HG03066 (cell line): Measurements from ENCODE around the gene SLC1A3.

Source experiments
- ATAC-seq: cut with Tn5 transposase; IDR thresholded peaks from one replicate; pipeline ENCODE4 v1.9.1; 2021; ENCODE audit warnings: low read depth; ENCODE audit not compliant: unreplicated experiment

SLC1A3 gene

DNA sequence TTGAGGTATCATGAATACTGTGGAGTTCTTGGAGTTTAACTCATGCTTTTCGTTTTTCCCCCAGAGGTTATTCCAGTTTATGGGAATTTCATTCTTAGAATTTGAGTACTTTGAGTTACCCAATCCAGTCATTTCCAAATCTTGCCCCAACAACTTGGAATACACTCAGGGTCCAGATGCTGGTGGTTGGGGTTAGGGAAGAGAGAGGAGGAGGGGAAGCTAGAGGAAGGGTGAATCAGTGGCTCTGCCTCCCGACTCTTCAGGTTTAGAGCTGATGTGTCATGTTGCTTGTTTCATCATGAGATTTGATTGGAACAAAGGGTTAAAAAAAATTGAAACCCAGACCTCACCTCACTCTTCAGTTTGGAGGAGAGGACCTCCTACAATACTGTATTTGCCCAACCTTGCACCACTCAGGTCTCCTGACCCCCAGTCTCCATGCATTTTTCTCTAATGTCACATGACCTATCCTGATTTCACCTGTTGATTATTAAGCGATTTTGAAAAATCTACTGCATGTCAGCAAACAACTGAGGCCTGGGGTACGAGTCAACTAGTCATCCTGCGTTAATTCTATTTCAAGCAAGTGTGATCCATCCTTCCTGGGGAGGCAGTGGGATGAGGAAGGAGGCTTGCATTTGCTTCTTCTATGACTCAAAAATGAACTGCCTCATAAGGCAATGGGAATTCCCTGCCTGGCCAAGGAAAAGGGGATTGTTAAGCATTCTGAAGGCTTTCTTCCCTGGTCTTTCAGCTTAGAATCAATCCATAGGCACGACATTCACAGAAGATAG, 6.2 kb upstream of the SLC1A3 start:
- no peak for ATAC-seq

DNA sequence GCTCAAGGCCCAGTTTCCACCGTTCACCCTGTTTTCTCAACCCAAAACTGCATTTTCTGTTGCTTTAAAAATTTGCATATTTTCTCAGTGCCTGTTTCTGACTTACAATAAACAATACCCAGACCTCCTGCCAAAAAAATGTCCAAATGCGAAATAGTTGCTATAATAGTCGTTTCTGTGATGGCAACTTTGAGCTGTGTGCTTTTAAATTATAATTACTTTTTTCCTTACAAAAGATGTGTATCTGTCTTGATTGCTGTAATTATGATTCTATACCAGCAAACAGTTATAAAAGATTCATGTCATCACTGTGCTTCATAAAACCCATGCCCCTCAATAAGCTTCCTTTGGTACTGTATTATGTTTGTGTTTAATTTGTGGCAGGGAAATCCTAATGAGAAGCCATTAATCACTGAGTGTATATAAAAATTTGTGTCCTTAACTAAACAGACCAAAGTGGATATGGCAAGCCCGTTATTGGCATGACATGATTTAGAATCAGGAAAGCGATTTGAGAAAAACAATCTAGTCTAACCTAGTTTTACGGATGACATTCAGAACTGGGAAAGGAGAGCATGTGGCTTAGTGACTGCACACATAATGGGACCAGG, 5.4 kb upstream of the SLC1A3 start:
- no peak for ATAC-seq

DNA sequence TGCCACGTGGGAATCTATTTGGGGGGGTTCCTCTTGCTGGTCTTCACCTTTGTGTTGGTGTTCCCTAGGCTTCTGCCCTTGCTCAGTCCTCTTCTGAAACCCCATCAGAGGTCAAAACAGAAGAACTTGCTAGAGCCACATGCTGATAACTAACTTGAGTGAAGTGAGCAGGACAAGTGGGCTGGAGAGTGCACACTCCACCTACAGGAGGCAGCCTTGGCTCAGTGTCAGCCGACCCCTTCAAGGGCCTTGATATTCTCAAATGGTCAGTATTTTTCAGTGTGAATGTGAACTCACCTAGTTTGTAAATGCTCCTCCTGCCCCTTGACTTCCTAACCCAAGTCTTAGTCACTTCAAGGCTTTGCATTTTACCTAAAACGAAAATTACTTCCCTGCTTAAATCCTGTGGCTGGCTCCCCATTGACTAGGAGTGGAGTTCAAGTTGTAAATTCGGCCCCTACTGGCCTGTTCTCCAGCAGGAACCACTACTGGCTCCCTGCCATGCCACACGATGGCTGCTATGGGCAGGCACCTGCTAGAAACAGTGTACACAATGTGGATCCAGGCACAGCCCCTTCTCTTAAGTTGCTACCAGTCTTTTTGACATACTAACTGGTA, 3.6 kb upstream of the SLC1A3 start:
- no peak for ATAC-seq

DNA sequence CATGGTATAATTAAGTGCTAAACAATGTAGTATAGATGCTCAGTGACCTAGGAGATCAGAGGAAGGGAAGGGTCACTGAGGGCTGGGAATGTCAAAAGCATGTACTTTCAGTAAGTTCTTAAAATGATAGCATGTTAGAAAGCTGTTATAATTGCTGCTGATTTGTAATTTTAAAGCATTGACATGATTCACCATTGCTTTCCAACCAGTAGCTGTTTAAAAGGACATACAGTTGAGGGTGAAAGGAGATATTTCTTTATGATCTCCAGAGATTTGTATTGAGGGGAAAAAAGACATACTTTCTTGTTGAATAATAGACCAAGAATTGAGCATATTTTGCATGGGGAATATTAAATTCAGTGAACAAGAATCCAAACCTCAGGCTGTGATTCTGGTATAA, 1.2 kb upstream of the SLC1A3 start:
- ATAC-seq: no peak

DNA sequence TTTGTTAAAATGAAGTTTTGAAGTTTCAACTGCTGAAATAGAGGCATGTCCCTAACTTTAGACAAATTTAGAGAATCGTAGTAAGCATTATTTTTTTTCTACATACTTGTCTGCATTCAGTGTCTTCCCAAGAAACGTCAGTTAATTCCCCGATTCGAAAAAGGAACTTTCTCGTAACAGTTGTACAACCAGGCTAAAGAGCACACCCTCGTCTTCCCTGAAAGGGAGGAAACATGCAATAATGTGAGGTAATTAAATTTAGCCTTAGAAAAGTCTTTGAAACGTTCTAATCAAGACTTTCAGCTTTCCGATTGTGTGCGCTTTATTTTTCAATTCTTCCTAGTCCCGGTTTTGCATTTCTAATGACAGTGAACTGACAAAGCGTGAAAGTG, 374 bp upstream of the SLC1A3 start:
- no peak for ATAC-seq

DNA sequence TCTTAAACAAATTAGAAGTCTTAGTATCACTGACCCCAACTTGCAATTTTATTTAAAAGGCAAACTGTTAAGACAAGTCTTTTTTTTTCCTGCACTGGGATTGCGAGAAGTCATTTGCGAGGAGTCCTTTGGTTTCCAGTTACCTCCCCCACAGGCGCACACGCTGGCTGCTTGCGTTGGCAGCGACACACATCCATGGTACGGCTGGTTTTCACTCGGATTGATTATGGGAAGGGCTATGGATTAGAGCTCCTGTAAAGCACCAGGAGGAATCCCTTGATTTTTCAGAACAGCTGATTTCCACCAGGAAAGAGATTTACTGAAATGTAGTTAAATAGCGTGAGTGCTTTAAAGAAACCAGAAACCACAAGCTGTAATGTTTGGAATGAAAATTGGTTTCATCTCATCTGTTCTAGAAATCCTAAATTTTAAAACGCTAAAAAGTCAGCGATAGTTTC, 737 bp downstream of the SLC1A3 start:
- no peak for ATAC-seq

GRCh38 chr5:36607838-36608783, 1.7 kb downstream of the SLC1A3 start:
- ATAC-seq: no peak

DNA sequence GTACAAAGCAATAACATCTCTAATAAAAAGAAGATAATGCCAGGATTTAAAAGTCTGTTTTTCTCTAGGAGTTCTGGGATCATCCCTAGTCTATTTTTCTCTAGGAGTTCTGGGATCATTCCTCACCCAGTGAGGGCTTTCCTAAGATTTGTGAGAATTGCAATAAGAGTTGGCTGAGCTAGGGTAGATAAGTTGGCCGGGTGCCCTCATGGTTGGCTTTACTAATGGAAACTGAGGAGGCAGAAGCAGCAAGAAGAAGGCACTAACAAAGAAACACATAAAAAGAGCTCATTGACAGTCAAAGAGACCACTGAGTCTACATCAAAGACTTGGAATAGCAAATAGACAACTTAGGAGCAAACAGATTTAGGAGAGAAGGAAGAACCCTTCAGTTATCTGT, 4.2 kb downstream of the SLC1A3 start:
- no peak for ATAC-seq

DNA sequence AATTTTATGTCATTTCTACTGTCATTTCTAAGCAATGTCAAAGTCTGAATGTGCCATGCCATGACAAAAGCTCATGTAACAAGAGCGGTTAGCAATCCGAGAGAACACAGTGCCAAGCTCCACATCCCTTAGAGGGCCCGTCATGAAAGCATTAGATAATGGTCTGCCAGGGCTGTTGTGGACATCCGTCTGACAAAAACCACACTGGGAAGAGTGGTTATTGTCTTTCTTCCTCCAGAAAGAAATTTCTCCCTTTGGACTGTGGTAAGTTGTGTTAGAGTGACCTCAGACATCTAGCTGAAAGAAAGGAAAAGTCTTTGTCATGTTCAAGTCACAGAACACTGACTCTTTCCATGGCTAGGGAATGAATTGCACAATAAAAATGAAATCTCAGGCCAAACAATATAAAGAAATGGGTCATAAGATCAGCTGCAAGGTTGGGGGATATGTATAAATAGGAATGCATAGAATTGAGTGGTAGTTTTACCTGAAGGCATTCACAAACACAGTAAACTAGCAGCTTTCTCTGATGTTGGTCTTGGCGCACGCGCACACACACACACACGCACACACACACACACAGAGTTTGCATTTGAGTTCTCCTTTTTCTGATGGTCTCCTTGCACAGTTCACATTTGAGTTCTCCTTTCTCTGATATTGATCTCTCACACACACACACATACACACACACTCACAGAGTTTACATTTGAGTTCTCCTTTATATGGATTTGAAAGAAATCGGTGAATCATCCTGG, 5.3 kb downstream of the SLC1A3 start:
- no peak for ATAC-seq

DNA sequence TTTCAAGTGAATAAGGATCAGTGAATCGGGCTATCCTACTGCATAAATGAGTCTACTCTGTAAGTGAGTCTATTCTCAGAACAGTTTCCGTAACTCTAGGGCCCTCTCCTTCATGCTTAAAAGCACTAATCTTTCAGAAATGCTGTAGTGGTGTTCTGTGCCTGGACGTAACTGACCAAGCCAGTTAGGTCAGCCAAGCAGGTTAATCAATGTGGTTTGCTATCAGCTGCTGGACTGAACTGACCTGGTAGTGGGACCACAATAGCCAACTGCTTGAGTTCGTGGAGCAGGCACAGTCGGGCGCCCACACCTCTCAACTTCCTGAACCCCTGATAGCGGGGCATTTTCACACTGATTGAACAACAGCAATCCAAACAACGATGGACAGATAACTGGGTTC, 6.8 kb downstream of the SLC1A3 start:
- ATAC-seq: no peak

- ATAC-seq: no peak
Measured at GRCh38 chr5:36613771-36614656, 7.6 kb downstream of the SLC1A3 start.

- no peak for ATAC-seq
Measured at GRCh38 chr5:36614657-36615308, 8.4 kb downstream of the SLC1A3 start.

DNA sequence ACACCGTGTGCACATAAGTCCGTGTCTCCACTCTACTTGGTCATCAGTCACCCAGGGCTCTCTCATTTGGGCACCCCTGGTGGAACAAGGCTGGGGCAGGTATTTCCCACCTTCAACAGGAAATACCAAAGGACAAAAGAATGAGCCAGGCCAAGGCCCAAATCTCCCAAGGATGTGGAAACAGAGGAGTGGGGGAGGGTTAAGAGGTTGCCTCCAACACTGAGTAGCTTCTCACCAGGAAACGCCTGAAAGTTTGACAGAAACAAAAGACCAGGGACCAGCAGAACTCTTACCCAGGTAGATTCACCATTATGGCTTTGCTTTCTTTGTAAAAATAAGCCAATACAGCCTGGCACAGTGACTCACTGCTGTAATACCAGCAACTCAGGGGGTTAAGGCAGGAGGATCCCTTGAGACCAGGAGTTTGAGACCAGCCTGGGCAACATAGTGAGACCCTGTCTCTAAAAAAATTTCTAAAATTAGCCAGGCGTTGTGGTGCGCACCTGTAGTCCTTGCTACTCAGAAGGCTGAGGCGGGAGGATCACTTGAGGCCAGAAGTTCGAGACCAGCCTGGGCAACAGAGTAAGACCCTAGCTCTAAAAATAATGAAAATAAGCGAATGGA, 12.7 kb downstream of the SLC1A3 start:
- ATAC-seq: no peak

- no peak for ATAC-seq
Measured at GRCh38 chr5:36621985-36622384, 15.6 kb downstream of the SLC1A3 start.

DNA sequence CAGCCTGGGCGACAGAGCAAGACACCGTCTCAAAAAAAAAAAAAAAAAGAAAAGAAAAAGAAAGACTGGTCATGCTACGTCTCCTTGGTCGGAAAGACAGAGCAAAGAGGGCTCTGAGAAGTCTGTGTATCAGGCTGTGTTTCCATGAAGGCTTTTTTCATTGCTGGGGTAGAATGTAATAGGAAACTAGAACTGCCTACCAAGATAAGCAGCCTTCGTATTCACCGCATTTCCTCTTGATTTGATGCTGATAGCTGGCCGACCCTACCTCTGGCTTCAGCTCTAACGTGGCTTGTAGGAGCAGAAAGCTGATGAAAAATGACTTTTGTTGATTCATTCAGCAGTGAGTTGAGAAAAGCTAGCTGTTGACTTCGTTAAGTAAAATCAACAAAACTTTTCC, 17.4 kb downstream of the SLC1A3 start:
- no peak for ATAC-seq

DNA sequence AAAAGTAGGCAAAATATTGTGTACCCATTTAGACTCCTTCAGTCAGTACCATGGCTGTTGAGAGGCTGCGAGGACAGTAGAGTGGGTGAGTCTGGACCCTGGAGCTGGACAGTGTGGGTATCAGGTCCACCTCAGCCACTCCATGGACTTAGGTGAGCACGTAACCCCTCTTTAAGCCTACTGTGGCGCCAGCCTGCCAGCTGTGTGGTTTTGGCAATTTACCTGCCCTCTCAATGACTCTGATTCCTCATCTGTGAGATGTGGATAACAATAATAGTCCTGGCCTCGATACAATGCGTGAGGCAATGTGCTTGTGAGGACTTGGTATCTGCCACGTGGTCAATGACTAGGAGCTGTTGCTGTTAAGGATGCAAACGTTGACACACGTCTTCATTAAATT, 17.9 kb downstream of the SLC1A3 start:
- no peak for ATAC-seq

- ATAC-seq: no peak
Measured at GRCh38 chr5:36628695-36629094, 22.3 kb downstream of the SLC1A3 start.

DNA sequence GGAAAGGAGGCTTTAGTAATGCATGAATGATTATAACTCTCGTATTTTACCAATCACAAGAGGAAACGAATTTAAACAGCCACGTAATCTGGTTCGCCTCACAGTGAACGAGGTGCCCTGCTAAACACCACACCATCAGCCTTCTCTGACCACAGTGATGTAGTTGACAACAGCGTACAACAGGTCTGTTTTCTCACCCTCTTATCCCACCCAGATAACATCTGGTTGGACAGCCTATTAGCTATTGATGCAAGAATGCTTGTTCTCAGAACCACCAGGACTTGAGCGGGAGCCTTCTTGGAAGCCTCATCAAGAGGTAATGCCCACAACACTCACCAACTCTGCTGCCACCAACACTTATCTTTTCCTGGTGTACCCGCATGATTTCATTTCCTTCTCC, 23.3 kb downstream of the SLC1A3 start:
- no peak for ATAC-seq
